GM19193 (cell line): ENCODE measurements around the gene CCL14.

Experiments
- POLR2A ChIP-seq: IDR thresholded peaks from 4 replicates; pipeline ENCODE4 v1.6.1; 2011; ENCODE audit not compliant: insufficient read depth, insufficient read length; ENCODE audit errors: extremely low read depth

The CCL14 gene

GRCh38 chr17:35972066-35972465, 14.5 kb downstream of the CCL14 start:
- no peak for TF ChIP-seq POLR2A

- TF ChIP-seq POLR2A = no peak
These were observed 16.8 kb downstream of the CCL14 start for GRCh38 chr17:35969558-35970380.

- no peak for TF ChIP-seq POLR2A
These were observed 17.9 kb downstream of the CCL14 start for GRCh38 chr17:35968520-35969054.

GRCh38 chr17:35965272-35965671, 21.3 kb downstream of the CCL14 start:
- no peak for TF ChIP-seq POLR2A

GRCh38 chr17:35963663-35964062, 22.9 kb downstream of the CCL14 start:
- no peak for TF ChIP-seq POLR2A

- no peak for TF ChIP-seq POLR2A
These were observed 32.8 kb downstream of the CCL14 start for GRCh38 chr17:35953720-35954119.

- TF ChIP-seq POLR2A = no peak
These were observed 37.1 kb downstream of the CCL14 start for GRCh38 chr17:35949401-35949800.

- TF ChIP-seq POLR2A = no peak
These were observed 38.4 kb downstream of the CCL14 start for GRCh38 chr17:35948092-35948491.

GRCh38 chr17:35947156-35947585, 39.4 kb downstream of the CCL14 start:
- no peak for TF ChIP-seq POLR2A

GRCh38 chr17:35944151-35944550, 42.4 kb downstream of the CCL14 start:
- no peak for TF ChIP-seq POLR2A

GRCh38 chr17:35943537-35943936, 43.0 kb downstream of the CCL14 start, which contains the start of gene LYZL6:
Gene LYZL6, minus strand, starts transcription at chr17:35943713. Its CDS starts 4,357 bp downstream, at chr17:35939356.
- TF ChIP-seq POLR2A = no peak

GRCh38 chr17:35942588-35943186, 43.8 kb downstream of the CCL14 start:
- TF ChIP-seq POLR2A = no peak

- TF ChIP-seq POLR2A = no peak
These were observed 50.5 kb downstream of the CCL14 start for GRCh38 chr17:35936063-35936462.

- no peak for TF ChIP-seq POLR2A
These were observed 51.8 kb downstream of the CCL14 start for GRCh38 chr17:35934760-35935159.
